Upper lobe of left lung (tissue), 6 donors: ENCODE results near the gene SRGAP2C. TPM values are rescaled to one million over a fixed set of nuclear protein-coding genes. Genes with fewer than 3 reads are reported as not detected.
"Not testable (repeated sequence)": the region's sequence is repeated elsewhere in the genome, so short reads cannot be mapped to it uniquely, and the experiment has no call there.

Experiments
- ATAC-seq, 2 donors: fragments of 200-7000 bp; cut with Tn5 transposase; one replicate each; pipeline ENCODE4 v1.9.1; 2022; ENCODE audit warnings: mild to moderate bottlenecking in 2 of 2, moderate library complexity in 2 of 2; ENCODE audit not compliant: low FRiP score in 2 of 2
- DNase-seq, 2 donors: peaks; one replicate each; pipeline ENCODE4 v3.0.0-alpha.2; 2019 to 2020
- H3K27ac ChIP-seq, 4 donors: fragments of 200-600 bp; sonication (generic); one replicate each; pipeline ENCODE4 v1.5.1; 2016 to 2019
- H3K27me3 ChIP-seq, 4 donors: fragments of 200-600 bp; sonication (generic); one replicate each; pipeline ENCODE4 v1.5.1; 2017 to 2019
- H3K36me3 ChIP-seq, 4 donors: fragments of 200-600 bp; sonication (generic); one replicate each; pipeline ENCODE4 v1.5.1; 2016 to 2019
- H3K4me1 ChIP-seq, 4 donors: fragments of 200-600 bp; sonication (generic); one replicate each; pipeline ENCODE4 v1.5.1; 2018 to 2019
- H3K4me3 ChIP-seq, 4 donors: fragments of 200-600 bp; sonication (generic); one replicate each; pipeline ENCODE4 v1.5.1; 2017 to 2019; ENCODE audit warnings: mild to moderate bottlenecking in 2 of 4, moderate library complexity in 1 of 4
- H3K9me3 ChIP-seq, 4 donors: fragments of 200-600 bp; sonication (generic); one replicate each; pipeline ENCODE4 v1.5.1; 2018 to 2019
- POLR2A ChIP-seq, 4 donors: fragments of 450-650 bp; IDR thresholded peaks; one replicate each; pipeline ENCODE4 v1.5.1; 2016 to 2017; ENCODE audit warnings: antibody characterized with exemption in 4 of 4, mild to moderate bottlenecking in 2 of 4
- POLR2AphosphoS5 ChIP-seq, 2 donors: sonication (generic); formaldehyde crosslinking; IDR thresholded peaks; one replicate each; pipeline ENCODE4 v1.5.1; 2017; ENCODE audit warnings: antibody characterized with exemption in 2 of 2
- WGBS, 2 donors: methylation state at CpG; one replicate each; pipeline ENCODE4 v1.1.5; 2017 to 2018; 5-methylcytosine and 5-hydroxymethylcytosine counted together
- total RNA-seq, 6 donors: library from RNA; depleted of rRNA in 4 of 6; stranded (reverse); fragments of >200 nt in 4 of 6; gene quantifications; one replicate each; pipeline versions ENCODE4 v1.1.0 to v1.2.1, GENCODE V29; 2016 to 2021
- TF ChIP-seq, protein P1 (sequence below), 6 experiments: fragments of 450-650 bp in 4 of 6; fragments of 200-600 bp in 2 of 6; sonication (generic) in 2 of 6; IDR thresholded peaks; one replicate each; pipeline ENCODE4 v1.5.1; 2016 to 2019; ENCODE audit warnings: antibody characterized with exemption in 6 of 6
- donor health status: DM: no; HTN: no; CAD: no; lungs with moderate emphysema.
- donor health status: DM: no; HTN: yes; CAD: no; lungs with severe emphysema.

The SRGAP2C gene
- 10 to 100 TPM; 16.0 to 37.8 (median 35.8) TPM for total RNA-seq

DNA sequence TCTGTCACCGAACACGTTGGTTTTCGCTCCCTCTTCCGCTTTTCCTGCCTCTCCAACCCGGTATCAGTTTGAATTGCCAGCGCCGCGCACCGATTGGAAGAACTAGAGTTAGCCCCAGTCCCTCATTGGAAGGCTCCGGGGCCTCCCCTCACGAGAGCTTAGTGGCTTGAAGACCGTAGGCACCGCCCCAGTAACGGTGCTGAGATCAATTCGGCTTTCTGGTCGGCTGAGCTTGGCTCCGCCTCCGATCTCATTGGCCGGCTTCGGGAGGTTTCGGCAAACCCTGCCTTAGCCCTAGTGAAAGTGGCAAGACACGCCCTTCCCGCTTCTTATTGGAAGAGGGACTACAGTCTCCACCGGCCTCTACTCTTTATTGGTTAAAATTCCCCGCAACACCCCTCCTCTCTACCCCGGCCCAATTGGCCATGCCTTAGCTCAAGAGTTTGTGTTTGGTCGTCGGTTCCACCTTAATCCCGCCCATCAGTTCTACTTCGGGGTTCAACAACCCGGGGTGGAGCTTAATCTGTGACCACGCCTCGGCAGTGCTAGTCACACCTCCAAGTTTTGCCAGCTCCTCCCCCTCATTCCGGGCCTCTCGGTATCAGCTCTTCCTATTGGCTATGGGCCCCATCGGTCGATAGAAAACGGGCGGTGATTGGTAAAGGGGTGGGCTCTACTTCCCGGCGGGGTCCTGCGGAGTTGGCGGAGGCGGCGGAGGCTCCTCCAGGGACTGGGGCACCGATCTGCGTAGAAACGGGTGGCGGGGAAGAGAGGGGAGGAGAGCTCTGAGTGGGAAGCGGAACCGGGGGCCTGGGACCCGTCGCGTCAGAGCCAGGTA, at the start of gene SRGAP2C, which contains the start of gene FAM72B:
TSS of gene SRGAP2C (plus strand) at position 686 of the 838 bp plus-strand sequence. CDS start 2,472 bp downstream, outside the sequence.
TSS of gene FAM72B (minus strand) at position 51 of the 838 bp plus-strand sequence. CDS start 851 bp downstream, outside the sequence.
- H3K27me3 ChIP-seq, H3K9me3 ChIP-seq, H3K36me3 ChIP-seq, H3K4me1 ChIP-seq: not testable (repeated sequence)
- peak; percentile 91 to 97 for ATAC-seq
- TF ChIP-seq POLR2AphosphoS5 (IDR thresholded peaks at IDR 0.05) (peak; percentile 44 to 81), POLR2A (IDR thresholded peaks at IDR 0.05) (peak in 3 of 4 donors; percentile 28 to 84 (median 74))
- 0 to 1% methylated on average over 24 to 33 of the region's 54 CpGs for WGBS, 2 donors
- peak; percentile 94 to 96 for DNase-seq
- Histone ChIP-seq H3K27ac (peak within 1 kb of the TSS; percentile 64 to 85 (median 80)), H3K4me3 (peak within 1 kb of the TSS in 3 of 4 donors; percentile 44 to 56 (median 55))

DNA sequence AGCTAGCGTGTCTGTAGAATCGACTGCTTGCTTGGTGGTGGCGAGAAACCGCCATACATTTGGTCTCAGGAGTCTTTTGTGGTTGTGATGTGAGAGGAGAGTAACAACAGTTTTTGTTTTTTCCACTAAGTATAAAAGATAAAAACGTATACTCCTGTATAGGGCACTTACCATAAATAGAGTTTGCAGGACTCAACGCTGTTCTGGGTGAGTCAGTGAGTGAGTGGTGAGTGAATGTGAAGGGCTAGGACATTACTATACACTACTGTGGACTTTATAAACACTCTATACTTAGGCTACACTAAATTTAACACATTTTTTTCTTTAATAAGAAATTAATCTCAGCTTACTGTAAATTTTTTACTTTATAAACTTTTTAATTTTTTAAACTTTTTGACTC, 44.4 kb upstream of the SRGAP2C start:
- H3K27me3 ChIP-seq, DNase-seq, H3K27ac ChIP-seq, H3K4me3 ChIP-seq, ATAC-seq, H3K36me3 ChIP-seq, H3K4me1 ChIP-seq, H3K9me3 ChIP-seq: not testable (repeated sequence)
- no CpG with 5 or more reads among the region's 6 CpGs for WGBS, 2 donors

DNA sequence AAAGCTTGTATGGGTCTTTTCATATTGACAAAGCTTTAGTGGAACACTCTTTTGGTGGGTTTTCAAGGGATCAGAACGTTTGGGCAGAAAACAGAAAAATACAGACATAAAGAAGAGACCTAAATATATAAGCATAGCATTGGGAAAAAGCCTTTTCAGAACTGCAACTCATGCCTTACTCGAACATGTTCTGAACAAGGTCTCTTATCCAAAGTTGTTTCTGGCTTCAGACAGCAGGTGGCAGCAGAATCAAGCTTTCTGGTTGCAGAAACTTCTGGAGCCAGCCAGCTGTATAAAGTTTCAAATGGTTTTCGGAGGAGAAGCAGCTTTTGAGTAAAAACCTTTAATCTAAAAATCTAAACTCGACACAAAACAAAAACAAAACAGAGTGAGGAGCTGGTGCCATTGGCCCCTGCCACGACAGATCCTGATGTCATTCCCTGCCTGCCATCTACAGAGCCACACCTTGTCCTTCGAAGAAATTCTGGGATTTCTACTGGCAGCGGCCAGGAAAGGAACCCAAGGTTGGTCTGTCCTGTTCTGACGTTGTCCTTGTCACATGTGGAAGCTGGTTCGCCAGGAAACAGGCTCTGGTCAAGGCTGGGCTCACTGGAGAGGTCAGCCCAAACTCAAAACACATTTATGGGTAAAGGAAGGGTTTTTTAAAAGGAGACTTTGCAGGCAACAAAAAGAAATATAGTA, 36.1 kb upstream of the SRGAP2C start:
- peak; percentile 44 to 86 for ATAC-seq
- H3K36me3 ChIP-seq, H3K27me3 ChIP-seq, H3K4me1 ChIP-seq, H3K27ac ChIP-seq, DNase-seq, H3K9me3 ChIP-seq, H3K4me3 ChIP-seq: not testable (repeated sequence)
- TF ChIP-seq, protein P1, sequence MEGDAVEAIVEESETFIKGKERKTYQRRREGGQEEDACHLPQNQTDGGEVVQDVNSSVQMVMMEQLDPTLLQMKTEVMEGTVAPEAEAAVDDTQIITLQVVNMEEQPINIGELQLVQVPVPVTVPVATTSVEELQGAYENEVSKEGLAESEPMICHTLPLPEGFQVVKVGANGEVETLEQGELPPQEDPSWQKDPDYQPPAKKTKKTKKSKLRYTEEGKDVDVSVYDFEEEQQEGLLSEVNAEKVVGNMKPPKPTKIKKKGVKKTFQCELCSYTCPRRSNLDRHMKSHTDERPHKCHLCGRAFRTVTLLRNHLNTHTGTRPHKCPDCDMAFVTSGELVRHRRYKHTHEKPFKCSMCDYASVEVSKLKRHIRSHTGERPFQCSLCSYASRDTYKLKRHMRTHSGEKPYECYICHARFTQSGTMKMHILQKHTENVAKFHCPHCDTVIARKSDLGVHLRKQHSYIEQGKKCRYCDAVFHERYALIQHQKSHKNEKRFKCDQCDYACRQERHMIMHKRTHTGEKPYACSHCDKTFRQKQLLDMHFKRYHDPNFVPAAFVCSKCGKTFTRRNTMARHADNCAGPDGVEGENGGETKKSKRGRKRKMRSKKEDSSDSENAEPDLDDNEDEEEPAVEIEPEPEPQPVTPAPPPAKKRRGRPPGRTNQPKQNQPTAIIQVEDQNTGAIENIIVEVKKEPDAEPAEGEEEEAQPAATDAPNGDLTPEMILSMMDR (IDR thresholded peaks at IDR 0.05), result peak in 1 of 6 experiments; percentile 21
- WGBS, 2 donors, result 0% methylated on average over 1 to 2 of the region's 9 CpGs

DNA sequence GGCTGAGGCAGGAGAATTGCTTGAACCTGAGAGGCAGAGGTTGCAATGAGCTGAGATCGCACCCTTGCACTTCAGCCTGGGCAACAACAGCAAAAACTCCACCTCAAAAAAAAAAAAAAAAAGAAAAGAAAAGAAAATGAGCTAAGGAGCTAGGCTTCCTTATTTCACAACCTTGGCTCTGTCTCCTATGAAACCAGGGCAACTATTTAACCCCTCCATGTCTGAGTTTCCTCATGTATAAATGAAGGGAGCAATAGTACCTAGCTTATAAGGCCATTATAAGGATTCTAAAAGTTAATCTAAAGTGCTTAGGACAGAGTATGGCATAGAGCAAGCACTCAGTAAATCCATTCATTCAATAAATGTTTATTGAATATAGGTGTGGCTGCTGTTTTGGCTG, 33.5 kb upstream of the SRGAP2C start:
- H3K4me3 ChIP-seq, H3K4me1 ChIP-seq, H3K27ac ChIP-seq, DNase-seq, H3K36me3 ChIP-seq, H3K9me3 ChIP-seq, H3K27me3 ChIP-seq: not testable (repeated sequence)
- WGBS, 2 donors, result 59% methylated on average over 1 of the region's 1 CpG; no CpG with 5 or more reads in 1 of the 2 donors
- ATAC-seq, result peak in 1 of 2 donors; percentile 63

DNA sequence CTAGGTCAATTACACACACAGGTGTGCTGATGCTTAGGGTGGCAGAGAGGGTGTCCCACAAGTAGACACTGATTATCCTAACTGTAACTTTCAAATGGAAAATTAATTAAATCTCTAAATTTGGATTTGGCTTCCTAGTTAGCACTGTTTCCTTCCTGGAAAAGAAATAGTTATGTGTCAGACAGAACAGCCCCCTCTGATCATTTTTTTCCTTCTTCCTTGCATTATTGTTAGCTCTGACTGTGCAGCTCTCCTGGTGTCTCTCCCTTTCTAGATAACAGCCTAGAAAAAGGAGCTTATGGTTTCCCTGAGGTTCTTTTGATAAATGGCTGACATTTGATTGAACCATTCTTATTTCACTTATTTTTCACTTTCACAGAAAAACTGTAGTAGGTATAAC, 32.0 kb upstream of the SRGAP2C start:
- not testable (repeated sequence) for ATAC-seq, H3K4me3 ChIP-seq, H3K27me3 ChIP-seq, H3K36me3 ChIP-seq, DNase-seq, H3K27ac ChIP-seq, H3K4me1 ChIP-seq, H3K9me3 ChIP-seq

DNA sequence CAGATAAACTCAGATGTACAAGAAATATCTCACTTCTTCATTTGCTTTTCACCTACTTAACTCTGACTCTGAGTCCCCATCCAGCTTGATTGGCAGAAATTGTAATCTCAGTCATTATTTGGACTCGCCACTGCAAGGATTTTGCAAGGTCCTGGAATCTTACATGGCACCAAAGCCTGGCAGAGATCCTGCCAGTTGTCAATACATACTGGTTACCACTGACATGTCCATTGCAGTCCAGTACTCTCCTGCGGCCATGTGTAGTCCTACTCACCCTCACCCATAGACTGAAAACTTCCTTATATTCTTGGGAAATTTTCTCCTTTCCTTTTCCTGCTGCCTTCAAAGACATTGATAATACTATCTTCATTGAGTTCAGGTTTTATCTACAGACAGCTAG, 30.0 kb upstream of the SRGAP2C start:
- not testable (repeated sequence) for H3K4me1 ChIP-seq, ATAC-seq
- 100% methylated on average over 1 of the region's 2 CpGs for WGBS, 2 donors

DNA sequence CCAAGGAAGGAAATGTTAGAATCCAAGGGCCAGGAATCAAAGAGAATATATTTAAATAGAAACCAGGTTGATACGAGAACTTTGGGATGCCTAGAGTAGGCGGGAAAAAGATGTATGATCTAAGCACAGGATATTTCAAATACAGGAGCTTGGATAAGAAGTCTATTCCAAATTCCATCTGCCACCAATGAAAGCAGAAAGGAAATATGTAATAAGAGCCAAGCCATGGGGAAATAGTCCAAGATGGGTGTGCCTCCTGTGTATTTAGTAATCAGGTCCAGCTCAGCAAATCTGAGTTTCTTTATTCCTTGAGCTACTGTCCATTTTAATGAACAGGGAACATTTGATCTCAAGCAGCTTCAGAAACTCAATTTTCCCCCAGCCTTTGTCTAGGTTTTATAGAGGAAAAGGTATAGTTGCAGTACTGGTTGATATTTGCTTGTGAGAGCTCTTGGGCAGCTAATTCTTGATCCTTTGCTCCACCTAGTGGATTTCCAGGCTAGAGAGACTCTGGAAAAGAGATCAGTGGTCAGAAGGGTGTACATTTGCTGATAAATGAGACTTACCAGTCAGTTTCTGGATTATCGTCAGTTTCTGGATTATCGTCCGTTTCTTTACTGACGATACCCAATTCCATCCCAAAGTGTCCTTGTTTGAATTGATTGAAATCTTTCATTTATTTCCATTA, 29.0 kb upstream of the SRGAP2C start:
- DNase-seq, H3K27ac ChIP-seq, H3K27me3 ChIP-seq, H3K4me1 ChIP-seq, H3K4me3 ChIP-seq, H3K9me3 ChIP-seq, H3K36me3 ChIP-seq: not testable (repeated sequence)
- ATAC-seq, result peak in 1 of 2 donors; percentile 42
- 79% methylated on average over 6 of the region's 6 CpGs for WGBS, 2 donors

More for the DNA sequence above, 30.0 kb upstream of the SRGAP2C start:
- DNase-seq, H3K4me3 ChIP-seq, H3K9me3 ChIP-seq, H3K36me3 ChIP-seq, H3K27ac ChIP-seq, H3K27me3 ChIP-seq: not testable (repeated sequence)

DNA sequence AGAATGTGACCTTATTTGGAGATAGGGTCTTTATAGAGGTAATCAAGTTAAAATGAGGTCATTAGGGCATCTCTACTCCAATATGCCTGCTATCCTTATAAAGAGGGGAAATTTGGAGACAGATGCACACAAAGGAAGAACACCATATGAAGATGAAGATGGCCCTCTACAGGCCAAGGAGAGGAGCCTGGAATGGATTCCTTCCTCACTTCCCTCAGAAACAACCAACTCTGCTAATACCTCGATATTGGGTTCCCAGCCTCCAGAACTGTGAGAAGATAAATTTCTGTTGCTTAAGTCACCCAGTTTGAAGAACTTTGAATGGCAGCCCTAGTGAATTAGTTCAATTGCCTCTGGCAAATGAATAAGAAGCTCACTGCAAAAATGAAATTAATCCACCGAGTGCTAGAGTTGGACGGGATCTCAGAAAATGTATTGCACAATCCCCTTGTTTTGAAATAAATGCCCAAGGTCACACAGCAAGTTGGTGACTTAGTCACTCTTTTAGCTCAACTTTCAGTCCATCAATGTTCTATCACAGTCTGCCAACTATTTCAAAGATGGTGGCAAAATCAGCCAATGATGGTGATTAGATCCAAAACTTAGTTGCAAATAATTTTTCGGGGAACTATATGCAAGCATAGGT, 27.7 kb upstream of the SRGAP2C start:
- not testable (repeated sequence) for DNase-seq, H3K4me3 ChIP-seq, H3K4me1 ChIP-seq, H3K36me3 ChIP-seq, H3K27me3 ChIP-seq, H3K9me3 ChIP-seq, H3K27ac ChIP-seq
- peak in 1 of 2 donors; percentile 70 for ATAC-seq
- WGBS, 2 donors, result no CpG with 5 or more reads among the region's 4 CpGs

DNA sequence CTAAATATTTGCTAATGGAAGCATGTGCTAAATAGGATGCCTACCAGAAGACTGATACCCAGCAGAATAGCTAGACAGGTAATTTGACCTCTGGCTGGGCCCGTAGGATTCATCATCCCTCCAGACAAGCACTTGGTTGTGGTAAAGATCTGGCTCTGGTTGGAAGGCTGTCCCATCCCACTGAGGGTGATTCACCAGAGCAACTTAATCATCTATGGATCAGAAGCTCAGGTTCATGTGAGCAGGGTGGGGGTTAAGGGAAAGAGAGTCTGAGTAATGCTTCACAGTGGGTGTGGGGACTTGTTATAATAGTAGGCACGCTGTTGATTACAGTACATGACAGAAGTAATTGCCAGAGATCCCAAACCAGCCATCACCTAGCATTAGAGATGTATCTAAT, 27.2 kb upstream of the SRGAP2C start:
- not testable (repeated sequence) for H3K4me3 ChIP-seq, H3K27me3 ChIP-seq, H3K27ac ChIP-seq, H3K4me1 ChIP-seq, DNase-seq, H3K36me3 ChIP-seq, H3K9me3 ChIP-seq
- WGBS, 2 donors, result 83 to 100% methylated on average over 1 of the region's 2 CpGs
- ATAC-seq, result peak in 1 of 2 donors; percentile 82

DNA sequence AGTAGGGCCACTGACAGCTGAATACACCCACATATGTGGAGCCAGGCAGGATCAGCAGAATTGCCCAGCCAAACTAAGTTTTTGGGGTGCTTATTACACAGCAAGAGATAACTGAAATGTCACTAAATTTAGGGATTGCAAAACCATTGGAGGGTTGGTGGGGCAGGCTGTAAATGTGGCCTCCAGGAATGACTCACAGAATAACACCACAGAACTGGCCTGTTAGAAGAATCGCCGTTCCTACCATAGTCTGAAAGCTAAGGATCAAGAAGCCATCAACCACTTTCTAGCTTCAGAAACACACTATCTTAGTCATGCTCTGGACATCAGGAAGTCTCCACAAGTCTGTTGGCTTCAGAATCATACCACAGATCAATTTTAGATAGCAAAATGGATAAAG, 24.7 kb upstream of the SRGAP2C start:
- 66 to 80% methylated on average over 1 to 2 of the region's 2 CpGs for WGBS, 2 donors
- not testable (repeated sequence) for ATAC-seq, H3K27ac ChIP-seq

More for the DNA sequence above, 24.7 kb upstream of the SRGAP2C start:
- H3K9me3 ChIP-seq, H3K36me3 ChIP-seq, H3K4me3 ChIP-seq, H3K27me3 ChIP-seq, DNase-seq, H3K4me1 ChIP-seq: not testable (repeated sequence)
